IPS-15b (cell line): ENCODE data around the gene CHEK2.
A peak's percentile ranks its signal among the peaks of the same experiment; 100 is the strongest.
"Not testable (repeated sequence)": the region's sequence is repeated elsewhere in the genome, so short reads cannot be mapped to it uniquely, and the experiment has no call there.

Experiments used
- H3K27me3 ChIP-seq: one replicate; pipeline ENCODE4 v1.6.1; 2013; ENCODE audit warnings: low read length; ENCODE audit not compliant: control insufficient read depth, insufficient read depth
- H3K36me3 ChIP-seq: one replicate; pipeline ENCODE4 v1.6.1; 2013; ENCODE audit warnings: low read length; ENCODE audit not compliant: control insufficient read depth, insufficient read depth
- H3K4me1 ChIP-seq: one replicate; pipeline ENCODE4 v1.6.1; 2013; ENCODE audit warnings: mild to moderate bottlenecking, low read length; ENCODE audit not compliant: control insufficient read depth, insufficient read depth
- H3K4me3 ChIP-seq: one replicate; pipeline ENCODE4 v1.5.1; 2013; ENCODE audit warnings: low read depth, low read length
- H3K9ac ChIP-seq: one replicate; pipeline ENCODE4 v1.6.1; 2013; ENCODE audit warnings: low read depth, mild to moderate bottlenecking, low read length
- H3K9me3 ChIP-seq: one replicate; pipeline ENCODE4 v1.6.1; 2013; ENCODE audit warnings: mild to moderate bottlenecking, low read length; ENCODE audit not compliant: control insufficient read depth, insufficient read depth

Gene CHEK2

DNA sequence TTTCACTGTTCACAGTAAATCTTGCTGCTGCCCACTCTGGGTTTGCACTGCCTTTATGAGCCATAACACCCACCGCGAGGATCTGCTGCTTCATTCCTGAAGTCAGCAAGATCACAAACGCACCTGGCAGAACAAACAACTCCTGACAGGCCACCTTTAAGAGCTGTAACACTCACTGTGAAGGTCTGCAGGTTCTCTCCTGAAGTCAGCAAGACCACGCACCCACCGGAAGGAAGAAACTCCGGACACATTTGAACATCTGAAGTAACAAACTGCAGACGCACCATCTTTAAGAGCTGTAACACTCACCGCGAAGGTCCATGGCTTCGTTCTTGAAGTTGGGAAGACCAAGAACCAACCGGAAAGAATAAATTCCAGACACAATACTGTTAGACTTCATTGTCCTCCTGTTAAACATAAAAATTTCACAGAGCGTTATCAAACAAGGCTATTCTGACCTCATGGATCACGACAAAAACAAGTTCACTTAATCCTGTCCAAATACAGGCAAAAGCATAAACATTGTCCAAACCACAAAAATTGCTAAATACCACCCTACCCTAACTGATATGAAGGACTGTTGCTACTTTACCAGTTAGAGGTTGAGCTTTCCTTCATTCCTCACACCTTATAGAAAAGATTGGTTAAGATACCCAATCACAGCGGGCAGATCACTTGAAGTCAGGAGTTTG is 27.9 kb upstream of the CHEK2 start:
- Histone ChIP-seq H3K4me1 (no peaks in the 10 kb centered on the region), H3K36me3 (no peaks in the 10 kb centered on the region), H3K9me3 (no peaks in the 10 kb centered on the region), H3K4me3 (no peak overlapping the region), H3K9ac (no peak overlapping the region), H3K27me3 (no peaks in the 10 kb centered on the region)

DNA sequence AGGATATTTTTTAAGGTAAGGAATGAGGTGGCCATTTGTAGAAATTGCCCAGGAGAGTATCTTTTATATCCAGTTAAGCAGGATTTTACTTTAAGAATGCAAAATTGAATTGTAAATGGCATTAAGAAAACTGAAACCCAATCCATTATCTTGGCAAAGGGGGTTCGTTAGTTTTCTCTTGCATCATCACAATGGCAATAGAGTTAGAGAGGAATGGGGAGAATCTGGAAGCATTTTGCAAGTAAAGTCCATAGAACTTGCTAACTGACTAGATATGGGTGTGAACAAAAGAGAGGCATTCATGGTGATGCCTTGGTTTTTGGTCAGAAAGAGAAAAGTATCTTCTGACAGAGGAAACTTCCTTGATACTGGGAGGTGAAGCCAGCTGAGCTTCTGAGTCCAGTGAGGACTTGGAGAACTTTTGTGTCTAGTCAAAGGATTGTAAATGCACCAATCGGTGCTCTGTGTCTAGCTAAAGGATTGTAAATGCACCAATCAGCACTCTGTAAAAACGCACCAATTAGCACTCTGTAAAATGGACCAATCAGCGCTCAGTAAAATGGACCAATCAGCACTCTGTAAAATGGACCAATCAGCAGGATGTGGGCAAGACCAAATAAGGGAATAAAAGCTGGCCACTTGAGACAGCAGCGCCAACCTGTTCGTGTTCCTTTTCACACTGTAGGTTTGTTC is 27.2 kb upstream of the CHEK2 start:
- Histone ChIP-seq H3K4me3 (no peak overlapping the region), H3K9ac (no peak overlapping the region)

GRCh38 chr22:28766628-28767027 is 25.0 kb upstream of the CHEK2 start:
- Histone ChIP-seq H3K36me3 (no peaks in the 10 kb centered on the region), H3K4me3 (no peak overlapping the region), H3K9me3 (no peaks in the 10 kb centered on the region), H3K9ac (no peak overlapping the region), H3K4me1 (no peaks in the 10 kb centered on the region), H3K27me3 (no peaks in the 10 kb centered on the region)

More for the DNA sequence above, 27.2 kb upstream of the CHEK2 start:
- no peaks in the 10 kb centered on the region for H3K4me1 ChIP-seq
- H3K27me3 ChIP-seq: no peaks in the 10 kb centered on the region
- H3K9me3 ChIP-seq: no peaks in the 10 kb centered on the region
- no peaks in the 10 kb centered on the region for H3K36me3 ChIP-seq

GRCh38 chr22:28762000-28762399 is 20.4 kb upstream of the CHEK2 start:
- not testable (repeated sequence) for H3K4me1 ChIP-seq, H3K9ac ChIP-seq, H3K36me3 ChIP-seq, H3K27me3 ChIP-seq, H3K9me3 ChIP-seq, H3K4me3 ChIP-seq

DNA sequence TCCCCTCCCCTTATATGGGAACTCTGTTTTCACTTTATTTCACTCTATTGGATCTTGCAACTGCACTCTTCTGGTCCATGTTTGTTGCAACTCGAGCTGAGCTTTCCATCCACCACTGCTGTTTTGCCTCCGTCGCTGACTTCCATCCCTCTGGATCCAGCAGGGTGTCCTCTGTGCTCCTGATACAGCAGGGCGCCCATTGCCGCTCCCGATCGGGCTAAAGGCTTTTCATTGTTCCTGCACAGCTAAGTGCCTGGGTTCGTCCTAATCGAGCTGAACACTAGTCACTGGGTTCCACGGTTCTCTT is 19.8 kb upstream of the CHEK2 start:
- Histone ChIP-seq H3K9ac (no peak overlapping the region), H3K4me1 (peaks cover 5% of the 10 kb centered on the region), H3K36me3 (no peaks in the 10 kb centered on the region), H3K27me3 (no peaks in the 10 kb centered on the region), H3K9me3 (peaks cover 7% of the 10 kb centered on the region), H3K4me3 (no peak overlapping the region)

GRCh38 chr22:28759861-28760560 is 18.4 kb upstream of the CHEK2 start:
- peak overlapping the region; percentile 91 for H3K9ac ChIP-seq
- H3K36me3 ChIP-seq: no peaks in the 10 kb centered on the region
- peaks cover 5% of the 10 kb centered on the region for H3K4me1 ChIP-seq
- H3K9me3 ChIP-seq: peaks cover 7% of the 10 kb centered on the region
- H3K4me3 ChIP-seq: peak overlapping the region; percentile 50
- H3K27me3 ChIP-seq: no peaks in the 10 kb centered on the region

- not testable (repeated sequence) for H3K9me3 ChIP-seq, H3K36me3 ChIP-seq
Observed at GRCh38 chr22:28754512-28754911, 12.9 kb upstream of the CHEK2 start.

DNA sequence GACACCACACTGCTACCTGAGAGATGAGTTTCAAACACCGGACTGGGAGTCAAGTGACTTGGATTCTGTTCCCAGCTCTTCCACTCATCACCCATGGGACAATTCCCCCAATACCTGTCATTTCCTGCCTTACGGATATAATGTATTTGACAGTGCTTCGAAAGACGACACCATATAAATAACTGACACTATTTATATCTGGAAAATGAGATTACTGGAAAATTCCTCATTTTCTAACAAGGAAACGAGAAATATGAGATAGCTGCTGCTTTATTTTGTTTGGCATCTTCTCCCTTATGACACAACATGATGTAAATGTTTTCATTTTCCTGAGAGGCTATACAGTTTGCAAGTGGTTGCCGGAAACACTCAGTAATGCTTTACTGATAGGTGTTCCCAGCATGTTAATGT is 8.9 kb upstream of the CHEK2 start:
- no peak overlapping the region for H3K4me3 ChIP-seq
- peaks cover 30% of the 10 kb centered on the region for H3K36me3 ChIP-seq
- H3K9ac ChIP-seq: no peak overlapping the region
- no peaks in the 10 kb centered on the region for H3K4me1 ChIP-seq
- H3K9me3 ChIP-seq: no peaks in the 10 kb centered on the region
- H3K27me3 ChIP-seq: no peaks in the 10 kb centered on the region

More at GRCh38 chr22:28754512-28754911, 12.9 kb upstream of the CHEK2 start:
- H3K27me3 ChIP-seq, H3K9ac ChIP-seq, H3K4me1 ChIP-seq, H3K4me3 ChIP-seq: not testable (repeated sequence)

DNA sequence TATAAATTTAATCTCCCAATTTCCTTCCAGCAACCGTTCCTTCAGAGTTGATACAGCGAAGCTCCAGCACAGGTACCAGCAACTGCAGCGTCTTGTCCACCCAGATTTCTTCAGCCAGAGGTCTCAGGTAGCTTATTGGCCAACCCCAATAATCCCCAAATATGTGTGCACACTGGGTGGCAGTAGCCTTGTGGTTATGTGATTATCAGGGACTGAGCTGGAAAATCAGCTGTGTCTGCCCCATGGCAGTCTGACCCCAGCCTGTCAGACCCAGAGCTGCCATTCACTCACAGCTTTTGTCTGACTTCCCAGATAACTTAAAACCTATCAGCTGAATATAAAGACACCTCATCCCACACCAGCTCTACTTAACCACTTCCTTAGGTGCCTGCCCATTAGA is 2.2 kb upstream of the CHEK2 start:
- H3K36me3 ChIP-seq: peaks cover 37% of the 10 kb centered on the region
- no peaks in the 10 kb centered on the region for H3K9me3 ChIP-seq
- H3K4me1 ChIP-seq: peaks cover 4% of the 10 kb centered on the region
- no peak overlapping the region for H3K4me3 ChIP-seq
- no peaks in the 10 kb centered on the region for H3K27me3 ChIP-seq
- no peak overlapping the region for H3K9ac ChIP-seq

DNA sequence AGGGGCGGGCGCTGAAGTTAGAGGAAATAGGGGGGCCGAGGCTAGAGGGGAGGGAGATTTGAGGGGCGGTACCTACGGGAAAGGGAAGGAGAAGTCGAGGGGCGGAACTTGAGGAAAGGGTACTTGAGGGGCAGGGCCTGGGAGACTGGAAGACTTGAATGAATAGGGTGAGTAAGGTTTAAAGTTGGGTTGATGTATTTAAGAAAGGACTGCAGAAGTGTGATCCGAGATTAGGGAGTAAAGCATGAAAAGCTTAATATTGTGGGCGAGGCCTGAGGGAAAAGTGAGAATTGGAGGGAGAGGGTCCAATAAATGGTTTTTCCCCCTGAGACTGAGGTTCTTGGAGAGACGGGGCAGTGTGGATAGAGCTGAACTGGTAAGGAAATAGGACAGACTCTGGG is 942 bp upstream of the CHEK2 start:
- peaks cover 27% of the 10 kb centered on the region for H3K36me3 ChIP-seq
- H3K9me3 ChIP-seq: no peaks in the 10 kb centered on the region
- H3K4me3 ChIP-seq: peak overlapping the region; percentile 97
- no peaks in the 10 kb centered on the region for H3K27me3 ChIP-seq
- H3K9ac ChIP-seq: peak overlapping the region; percentile 66
- peaks cover 4% of the 10 kb centered on the region for H3K4me1 ChIP-seq

GRCh38 chr22:28741200-28741784 is 328 bp downstream of the CHEK2 start:
- Histone ChIP-seq H3K9me3 (no peaks in the 10 kb centered on the region), H3K4me1 (peaks cover 9% of the 10 kb centered on the region), H3K27me3 (no peaks in the 10 kb centered on the region), H3K4me3 (peak overlapping the region; percentile 97), H3K9ac (peak overlapping the region; percentile 70), H3K36me3 (peaks cover 17% of the 10 kb centered on the region)
